Smooth muscle cell (in vitro differentiated cells): Measurements from ENCODE around the gene P4HA3. TPM values are rescaled to one million over a fixed set of nuclear protein-coding genes. Genes with fewer than 3 reads are reported as not detected.
A peak's percentile ranks its signal among the peaks of the same experiment; 100 is the strongest.

ENCODE experiments used
- DNase-seq: peaks from one replicate; lab custom pipeline; 2025; ENCODE audit not compliant: unreplicated experiment; lab: John Stamatoyannopoulos, UW
- H2AFZ ChIP-seq: fragments of 200-600 bp; sonication (generic); 2 replicates; pipeline ENCODE4 v1.6.0; 2016; ENCODE audit warnings: antibody characterized with exemption, low read depth, mild to moderate bottlenecking
- H3F3A ChIP-seq: fragments of 200-600 bp; sonication (generic); 2 replicates; pipeline ENCODE4 v1.6.0; 2017; ENCODE audit warnings: antibody characterized with exemption, low read depth
- H3K27ac ChIP-seq: fragments of 200-600 bp; sonication (generic); 2 replicates; pipeline ENCODE4 v1.5.1; 2016; ENCODE audit warnings: low read depth, mild to moderate bottlenecking
- H3K27me3 ChIP-seq: fragments of 200-600 bp; sonication (generic); 2 replicates; pipeline ENCODE4 v1.6.1; 2016; ENCODE audit warnings: low read depth, mild to moderate bottlenecking
- H3K36me3 ChIP-seq: fragments of 200-600 bp; sonication (generic); 2 replicates; pipeline ENCODE4 v1.5.1; 2016; ENCODE audit warnings: low read depth
- H3K4me1 ChIP-seq: fragments of 200-600 bp; sonication (generic); 2 replicates; pipeline ENCODE4 v1.5.1; 2016; ENCODE audit warnings: low read depth
- H3K4me2 ChIP-seq: fragments of 200-600 bp; sonication (generic); 2 replicates; pipeline ENCODE4 v1.6.0; 2016; ENCODE audit warnings: mild to moderate bottlenecking
- H3K4me3 ChIP-seq: fragments of 200-600 bp; sonication (generic); 2 replicates; pipeline ENCODE4 v1.5.1; 2016; ENCODE audit warnings: mild to moderate bottlenecking
- H3K79me2 ChIP-seq: fragments of 200-600 bp; sonication (generic); 2 replicates; pipeline ENCODE4 v1.6.0; 2016; ENCODE audit warnings: low read depth, mild to moderate bottlenecking
- H3K9ac ChIP-seq: fragments of 200-600 bp; sonication (generic); 2 replicates; pipeline ENCODE4 v1.6.0; 2016; ENCODE audit warnings: low read depth
- H3K9me3 ChIP-seq: fragments of 200-600 bp; sonication (generic); replicated peaks from 2 replicates; pipeline ENCODE4 v1.5.1; 2016; ENCODE audit warnings: low read depth
- H4K20me1 ChIP-seq: fragments of 200-600 bp; sonication (generic); 2 replicates; pipeline ENCODE4 v1.6.0; 2016; ENCODE audit warnings: low read depth
- WGBS: methylation state at CpG from one replicate; pipeline ENCODE4 v1.1.7; 2016; ENCODE audit warnings: low lambda C conversion rate; 5-methylcytosine and 5-hydroxymethylcytosine counted together
- polyA plus RNA-seq: library from polyadenylated mRNA; unstranded; fragments of >200 nt; fragmentation: Nextera tagmentation; extraction: Ambion mirVana; gene quantifications from 2 replicates; pipeline ENCODE4 v1.2.1, GENCODE V29; 2016
- total RNA-seq: library from RNA; depleted of rRNA; stranded (reverse); fragments of >200 nt; gene quantifications from 2 replicates; pipeline ENCODE4 v1.2.3, GENCODE V29; 2014
- TF ChIP-seq, protein P1 (sequence below): fragments of 200-600 bp; sonication (generic); IDR thresholded peaks from 2 replicates; pipeline ENCODE4 v1.5.1; 2017; ENCODE audit warnings: borderline replicate concordance, mild to moderate bottlenecking, antibody characterized with exemption; ENCODE audit not compliant: insufficient read depth, poor library complexity, severe bottlenecking

Gene P4HA3
- total RNA-seq (6.9 and 13.5 TPM in 2 replicates), polyA plus RNA-seq (11.8 and 18.9 TPM in 2 replicates)

DNA sequence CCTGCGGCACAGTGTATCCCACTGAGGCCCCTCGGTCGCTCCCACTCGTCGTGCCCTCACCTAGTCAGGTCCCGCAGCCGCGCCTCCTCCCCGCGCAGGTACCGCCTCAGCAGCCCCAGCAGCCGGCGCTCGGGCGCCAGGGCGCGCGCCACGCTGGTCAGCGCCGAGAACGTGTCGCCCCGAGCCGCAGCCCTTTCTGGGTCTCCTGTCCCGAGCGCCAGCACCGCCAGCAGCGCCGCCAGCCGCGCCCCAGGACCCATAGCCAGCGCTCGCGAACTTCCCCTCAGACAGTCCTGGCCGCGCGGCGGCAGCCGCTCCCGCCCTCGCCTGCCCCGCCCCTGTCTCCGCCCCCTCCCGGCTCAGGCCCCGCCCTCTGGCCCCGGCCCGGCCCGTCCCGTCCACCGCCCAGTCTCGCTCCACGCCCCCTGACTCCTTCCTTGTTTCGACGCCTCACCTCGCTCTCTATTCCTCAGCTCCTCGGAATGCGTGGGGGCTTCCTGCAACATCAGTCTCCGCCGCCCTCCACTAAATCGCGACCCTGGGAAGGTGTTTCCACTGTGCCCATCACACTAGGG is at the start of gene P4HA3:
P4HA3 (minus strand) TSS at position 289 of the 575 bp plus-strand sequence; CDS start at position 260, 29 bp downstream.
- H3K9me3 ChIP-seq: peaks cover 4% of the 10 kb centered on the region
- 9% methylated on average over 32 of the region's 62 CpGs for WGBS
- H3F3A ChIP-seq: peaks cover 4% of the 10 kb centered on the region
- TF ChIP-seq, protein P1, sequence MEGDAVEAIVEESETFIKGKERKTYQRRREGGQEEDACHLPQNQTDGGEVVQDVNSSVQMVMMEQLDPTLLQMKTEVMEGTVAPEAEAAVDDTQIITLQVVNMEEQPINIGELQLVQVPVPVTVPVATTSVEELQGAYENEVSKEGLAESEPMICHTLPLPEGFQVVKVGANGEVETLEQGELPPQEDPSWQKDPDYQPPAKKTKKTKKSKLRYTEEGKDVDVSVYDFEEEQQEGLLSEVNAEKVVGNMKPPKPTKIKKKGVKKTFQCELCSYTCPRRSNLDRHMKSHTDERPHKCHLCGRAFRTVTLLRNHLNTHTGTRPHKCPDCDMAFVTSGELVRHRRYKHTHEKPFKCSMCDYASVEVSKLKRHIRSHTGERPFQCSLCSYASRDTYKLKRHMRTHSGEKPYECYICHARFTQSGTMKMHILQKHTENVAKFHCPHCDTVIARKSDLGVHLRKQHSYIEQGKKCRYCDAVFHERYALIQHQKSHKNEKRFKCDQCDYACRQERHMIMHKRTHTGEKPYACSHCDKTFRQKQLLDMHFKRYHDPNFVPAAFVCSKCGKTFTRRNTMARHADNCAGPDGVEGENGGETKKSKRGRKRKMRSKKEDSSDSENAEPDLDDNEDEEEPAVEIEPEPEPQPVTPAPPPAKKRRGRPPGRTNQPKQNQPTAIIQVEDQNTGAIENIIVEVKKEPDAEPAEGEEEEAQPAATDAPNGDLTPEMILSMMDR: no peak
- H3K4me1 ChIP-seq: no peaks in the 10 kb centered on the region
- no peak within 1 kb of the TSS for H3K27ac ChIP-seq
- H2AFZ ChIP-seq: peak within 1 kb of the TSS; percentile 18
- H3K9ac ChIP-seq: peak within 1 kb of the TSS; percentile 27
- H3K4me3 ChIP-seq: peak within 1 kb of the TSS; percentile 55
- no peaks in the 10 kb centered on the region for H3K27me3 ChIP-seq
- no peaks in the 10 kb centered on the region for H3K36me3 ChIP-seq
- H4K20me1 ChIP-seq: no peaks in the 10 kb centered on the region
- H3K79me2 ChIP-seq: no peaks in the 10 kb centered on the region
- H3K4me2 ChIP-seq: peak within 1 kb of the TSS; percentile 87
- DNase-seq: no peak

DNA sequence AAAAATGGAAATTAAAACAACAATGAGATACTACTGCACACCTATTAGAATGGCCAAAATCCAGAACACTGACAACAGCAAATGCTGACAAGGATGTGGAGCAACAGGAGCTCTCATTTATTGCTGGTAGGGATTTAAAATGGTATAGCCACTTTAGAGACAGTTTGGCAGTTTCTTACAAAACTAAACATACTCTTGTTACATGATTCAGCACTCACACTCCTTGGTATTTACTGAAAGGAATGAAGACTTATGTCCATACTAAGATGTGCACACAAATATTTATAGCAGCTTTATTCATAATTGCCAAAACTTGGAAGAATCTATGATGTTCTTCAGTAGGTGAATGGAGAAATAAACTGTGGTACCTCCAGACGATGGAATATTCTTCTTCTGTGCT is 46.0 kb upstream of the P4HA3 start:
- no peak for DNase-seq

DNA sequence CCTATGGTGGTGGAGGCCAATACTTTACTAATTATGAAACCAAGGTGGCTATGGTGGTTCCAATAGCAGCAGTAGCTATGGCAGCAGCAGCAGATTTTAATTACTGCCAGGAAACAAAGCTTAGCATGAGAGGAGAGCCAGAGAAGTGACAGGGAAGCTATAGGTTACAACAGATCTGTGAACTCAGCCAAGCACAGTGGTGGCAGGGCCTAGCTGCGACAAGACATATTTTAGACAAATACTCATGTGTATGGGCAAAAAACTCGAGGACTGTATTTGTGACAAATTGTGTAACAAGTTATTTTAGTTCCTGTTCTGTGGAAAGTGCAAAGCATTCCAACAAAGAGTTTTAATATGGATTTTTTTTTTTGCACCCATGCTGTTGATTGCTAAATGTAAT is 44.2 kb upstream of the P4HA3 start:
- peaks cover 7% of the 10 kb centered on the region for H3K36me3 ChIP-seq
- H3K4me3 ChIP-seq: no peak overlapping the region
- H3K4me2 ChIP-seq: no peak overlapping the region
- no peak for DNase-seq
- no peaks in the 10 kb centered on the region for H3K79me2 ChIP-seq
- H3K4me1 ChIP-seq: no peaks in the 10 kb centered on the region
- no peak overlapping the region for H2AFZ ChIP-seq
- 91% methylated on average over 2 of the region's 2 CpGs for WGBS
- H3K27ac ChIP-seq: no peak overlapping the region
- H3K9me3 ChIP-seq: no peaks in the 10 kb centered on the region
- no peak overlapping the region for H3K9ac ChIP-seq
- TF ChIP-seq, protein P1: no peak
- H3F3A ChIP-seq: no peaks in the 10 kb centered on the region
- H4K20me1 ChIP-seq: no peaks in the 10 kb centered on the region
- no peaks in the 10 kb centered on the region for H3K27me3 ChIP-seq

More for the DNA sequence above, 46.0 kb upstream of the P4HA3 start:
- Histone ChIP-seq H4K20me1 (no peaks in the 10 kb centered on the region), H3K4me1 (no peaks in the 10 kb centered on the region), H3K79me2 (no peaks in the 10 kb centered on the region), H3K4me2 (no peak overlapping the region), H3F3A (no peaks in the 10 kb centered on the region), H3K9ac (no peak overlapping the region), H3K27me3 (no peaks in the 10 kb centered on the region), H3K36me3 (no peaks in the 10 kb centered on the region), H3K9me3 (no peaks in the 10 kb centered on the region), H3K4me3 (no peak overlapping the region), H3K27ac (no peak overlapping the region), H2AFZ (no peak overlapping the region)
- WGBS: 94% methylated on average over 1 of the region's 1 CpG
- TF ChIP-seq, protein P1: no peak

DNA sequence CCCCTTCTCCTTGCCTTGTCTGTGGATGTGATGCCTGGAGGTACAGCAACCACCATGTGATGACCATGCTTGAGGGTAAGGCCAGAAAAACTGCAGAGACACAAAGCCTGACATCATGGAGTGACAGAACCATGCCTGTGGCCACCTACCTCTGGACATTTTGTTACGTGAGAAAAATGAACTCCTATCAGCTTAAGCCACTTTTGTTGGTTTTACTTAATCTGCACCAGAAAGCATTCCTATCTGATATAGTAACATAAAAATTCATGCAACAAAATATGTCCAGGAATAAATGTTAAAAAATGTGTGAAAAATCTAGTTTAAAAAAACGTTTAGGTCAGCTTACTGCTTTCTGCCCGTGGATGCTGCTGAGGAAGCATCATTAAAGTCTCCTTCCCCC is 42.6 kb upstream of the P4HA3 start:
- H3K27ac ChIP-seq: no peak overlapping the region
- H3K4me3 ChIP-seq: no peak overlapping the region
- DNase-seq: no peak
- no peaks in the 10 kb centered on the region for H4K20me1 ChIP-seq
- H3K9ac ChIP-seq: no peak overlapping the region
- H3K4me2 ChIP-seq: no peak overlapping the region
- H3K9me3 ChIP-seq: no peaks in the 10 kb centered on the region
- no peak overlapping the region for H2AFZ ChIP-seq
- H3K27me3 ChIP-seq: no peaks in the 10 kb centered on the region
- H3K79me2 ChIP-seq: no peaks in the 10 kb centered on the region
- TF ChIP-seq, protein P1: no peak
- H3F3A ChIP-seq: no peaks in the 10 kb centered on the region
- WGBS: 75% methylated on average over 3 of the region's 3 CpGs
- H3K4me1 ChIP-seq: no peaks in the 10 kb centered on the region
- H3K36me3 ChIP-seq: peaks cover 7% of the 10 kb centered on the region
